ENCODE measurements around the gene ANXA4. TPM values are rescaled to one million over a fixed set of nuclear protein-coding genes. Genes with fewer than 3 reads are reported as not detected.

Gene ANXA4
- total and polyA plus RNA-seq, 2 of the 13 experiments (the other 11 are each of a cell fraction or from before 2014, with no cell fraction given), result 155 to 168 TPM

DNA sequence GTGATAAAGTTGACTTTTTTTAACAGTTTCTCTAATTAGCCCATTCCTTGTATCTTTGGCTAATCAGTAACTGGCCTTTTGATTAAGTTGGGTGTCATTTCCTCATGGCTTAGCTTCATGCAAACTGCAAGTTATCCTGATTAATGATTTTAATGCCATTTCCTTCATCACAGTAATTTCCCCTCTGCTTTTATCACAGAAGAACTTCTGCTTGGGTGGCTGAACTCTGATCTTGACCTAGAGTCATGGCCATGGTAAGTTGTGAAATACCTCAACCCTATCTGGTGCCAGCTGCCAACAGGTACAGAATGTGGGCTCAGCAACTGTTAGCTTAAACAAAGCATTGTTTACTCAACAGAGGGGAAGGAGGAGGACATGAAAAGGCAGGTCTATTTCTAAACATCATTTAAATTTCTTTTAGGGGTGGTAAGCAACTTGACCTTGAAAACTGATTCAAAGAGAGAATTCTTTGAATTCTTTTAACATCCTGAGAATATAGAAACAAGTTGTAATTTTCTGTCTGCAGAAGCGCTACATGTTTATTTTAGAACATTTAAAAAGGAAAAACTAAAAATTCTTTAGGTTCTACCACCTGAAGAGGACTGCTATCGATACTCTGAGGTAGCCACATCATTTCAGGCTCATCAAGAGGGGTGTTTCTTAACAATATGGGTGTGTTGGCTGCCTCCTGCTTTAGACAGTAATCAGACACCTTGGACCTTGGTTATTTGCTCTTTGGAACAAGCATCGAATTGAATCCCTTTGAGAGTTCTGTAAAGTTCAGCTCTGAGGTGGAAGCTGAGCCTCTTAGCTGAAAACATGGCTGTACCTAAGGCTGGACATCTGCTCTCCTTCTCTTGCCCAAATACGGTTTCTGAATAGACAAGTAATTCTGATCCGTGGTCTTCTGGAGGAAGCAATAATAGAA lies 39.7 kb downstream of the ANXA4 start (continued):
- TF ChIP-seq, protein P1, sequence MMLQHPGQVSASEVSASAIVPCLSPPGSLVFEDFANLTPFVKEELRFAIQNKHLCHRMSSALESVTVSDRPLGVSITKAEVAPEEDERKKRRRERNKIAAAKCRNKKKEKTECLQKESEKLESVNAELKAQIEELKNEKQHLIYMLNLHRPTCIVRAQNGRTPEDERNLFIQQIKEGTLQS (CRISPR knock-in tag; IDR thresholded peaks at IDR 0.05), result peak; percentile 76
- no peak for TF ChIP-seq ZNF724P (CRISPR knock-in tag; IDR thresholded peaks at IDR 0.05; ENCODE audit: borderline replicate concordance)
- TF ChIP-seq, protein P2, sequence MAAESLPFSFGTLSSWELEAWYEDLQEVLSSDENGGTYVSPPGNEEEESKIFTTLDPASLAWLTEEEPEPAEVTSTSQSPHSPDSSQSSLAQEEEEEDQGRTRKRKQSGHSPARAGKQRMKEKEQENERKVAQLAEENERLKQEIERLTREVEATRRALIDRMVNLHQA (CRISPR knock-in tag; IDR thresholded peaks at IDR 0.05), result 0 out of 2 replicates have a peak, but pooled peaks have one; percentile 76
- TF ChIP-seq SRSF4 (IDR thresholded peaks at IDR 0.05; ENCODE audit: low read depth, low read length, poor library complexity, severe bottlenecking), result no peak
- TF ChIP-seq KLF9 (CRISPR knock-in tag; IDR thresholded peaks at IDR 0.05; ENCODE audit: low read depth), result peak; percentile 77
- TF ChIP-seq FOSL2 (CRISPR knock-in tag; IDR thresholded peaks at IDR 0.05), result peak; percentile 93
- no peak for TF ChIP-seq MAZ (IDR thresholded peaks at IDR 0.05; ENCODE audit: borderline replicate concordance, low read depth, low read length)
- peak; percentile 69 for TF ChIP-seq MAZ (CRISPR knock-in tag; IDR thresholded peaks at IDR 0.05; ENCODE audit: low read depth)
- TF ChIP-seq NFYB (CRISPR knock-in tag; IDR thresholded peaks at IDR 0.05), result no peak
- TF ChIP-seq, protein P3, sequence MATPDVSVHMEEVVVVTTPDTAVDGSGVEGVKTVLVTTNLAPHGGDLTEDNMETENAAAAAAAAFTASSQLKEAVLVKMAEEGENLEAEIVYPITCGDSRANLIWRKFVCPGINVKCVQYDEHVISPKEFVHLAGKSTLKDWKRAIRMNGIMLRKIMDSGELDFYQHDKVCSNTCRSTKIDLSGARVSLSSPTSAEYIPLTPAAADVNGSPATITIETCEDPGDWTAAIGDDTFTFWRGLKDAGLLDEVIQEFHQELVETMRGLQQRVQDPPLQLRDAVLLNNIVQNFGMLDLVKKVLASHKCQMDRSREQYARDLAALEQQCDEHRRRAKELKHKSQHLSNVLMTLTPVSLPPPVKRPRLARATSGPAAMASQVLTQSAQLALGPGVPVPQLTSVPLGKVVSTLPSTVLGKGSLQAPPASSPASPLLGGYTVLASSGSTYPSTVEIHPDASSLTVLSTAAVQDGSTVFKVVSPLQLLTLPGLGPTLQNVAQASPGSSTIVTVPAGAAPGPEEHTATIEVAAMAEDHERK (CRISPR knock-in tag; IDR thresholded peaks at IDR 0.05; ENCODE audit: low read depth), result peak; percentile 36; the same call in 1 of the 2 replicates
- TF ChIP-seq SP4 (CRISPR knock-in tag; IDR thresholded peaks at IDR 0.05), result no peak
- no peak for TF ChIP-seq KAT2B (IDR thresholded peaks at IDR 0.05; ENCODE audit: borderline replicate concordance, low read depth, low read length)
- TF ChIP-seq ZFP36L1 (CRISPR knock-in tag; IDR thresholded peaks at IDR 0.05), result peak; percentile 11; the same call in 1 of the 2 replicates
- TF ChIP-seq ZNF33A (CRISPR knock-in tag; IDR thresholded peaks at IDR 0.05; ENCODE audit: borderline replicate concordance), result no peak
- TF ChIP-seq, protein P4, sequence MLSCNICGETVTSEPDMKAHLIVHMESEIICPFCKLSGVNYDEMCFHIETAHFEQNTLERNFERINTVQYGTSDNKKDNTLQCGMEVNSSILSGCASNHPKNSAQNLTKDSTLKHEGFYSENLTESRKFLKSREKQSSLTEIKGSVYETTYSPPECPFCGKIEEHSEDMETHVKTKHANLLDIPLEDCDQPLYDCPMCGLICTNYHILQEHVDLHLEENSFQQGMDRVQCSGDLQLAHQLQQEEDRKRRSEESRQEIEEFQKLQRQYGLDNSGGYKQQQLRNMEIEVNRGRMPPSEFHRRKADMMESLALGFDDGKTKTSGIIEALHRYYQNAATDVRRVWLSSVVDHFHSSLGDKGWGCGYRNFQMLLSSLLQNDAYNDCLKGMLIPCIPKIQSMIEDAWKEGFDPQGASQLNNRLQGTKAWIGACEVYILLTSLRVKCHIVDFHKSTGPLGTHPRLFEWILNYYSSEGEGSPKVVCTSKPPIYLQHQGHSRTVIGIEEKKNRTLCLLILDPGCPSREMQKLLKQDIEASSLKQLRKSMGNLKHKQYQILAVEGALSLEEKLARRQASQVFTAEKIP (CRISPR knock-in tag; IDR thresholded peaks at IDR 0.05; ENCODE audit: borderline replicate concordance), result no peak
- TF ChIP-seq KAT7 (CRISPR knock-in tag; IDR thresholded peaks at IDR 0.05; ENCODE audit: borderline replicate concordance), result 0 out of 2 replicates have a peak, but pooled peaks have one; percentile 11
- TF ChIP-seq HIVEP1 (CRISPR knock-in tag; IDR thresholded peaks at IDR 0.05), result no peak
- peak; percentile 20; the same call in 1 of the 2 replicates for TF ChIP-seq EHMT2 (IDR thresholded peaks at IDR 0.05; ENCODE audit: borderline replicate concordance, low read depth, low read length)
- no peak for TF ChIP-seq REXO4 (CRISPR knock-in tag; IDR thresholded peaks at IDR 0.05; ENCODE audit: borderline replicate concordance)
- TF ChIP-seq ZNF841 (CRISPR knock-in tag; IDR thresholded peaks at IDR 0.05; ENCODE audit: borderline replicate concordance), result no peak
- no peak for TF ChIP-seq NPAS2 (CRISPR knock-in tag; IDR thresholded peaks at IDR 0.05; ENCODE audit: borderline replicate concordance)
- TF ChIP-seq, protein P5, sequence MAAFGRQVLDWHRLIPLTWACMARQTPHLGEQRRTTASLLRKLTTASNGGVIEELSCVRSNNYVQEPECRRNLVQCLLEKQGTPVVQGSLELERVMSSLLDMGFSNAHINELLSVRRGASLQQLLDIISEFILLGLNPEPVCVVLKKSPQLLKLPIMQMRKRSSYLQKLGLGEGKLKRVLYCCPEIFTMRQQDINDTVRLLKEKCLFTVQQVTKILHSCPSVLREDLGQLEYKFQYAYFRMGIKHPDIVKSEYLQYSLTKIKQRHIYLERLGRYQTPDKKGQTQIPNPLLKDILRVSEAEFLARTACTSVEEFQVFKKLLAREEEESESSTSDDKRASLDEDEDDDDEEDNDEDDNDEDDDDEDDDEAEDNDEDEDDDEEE (CRISPR knock-in tag; IDR thresholded peaks at IDR 0.05), result no peak
- TF ChIP-seq MAFF (IDR thresholded peaks at IDR 0.05; ENCODE audit: low read depth, low read length), result peak; percentile 82
- 0 out of 2 replicates have a peak, but pooled peaks have one; percentile 52 for TF ChIP-seq ATF1 (CRISPR knock-in tag; IDR thresholded peaks at IDR 0.05)

All from HepG2 (cell line).